A673 (cell line): ENCODE measurements around the gene SF3B1. TPM values are rescaled to one million over a fixed set of nuclear protein-coding genes. Genes with fewer than 3 reads are reported as not detected.

Experiments
- BruUV-seq: library from RNA; stranded (reverse); fragments of 400-500 nt; replicated peaks from 2 replicates; lab custom pipeline; 2021; lab: Mats Ljungman, UMichigan
- CTCF ChIA-PET: fragments of 300-600 bp; sonication (Branson Sonifier 250); formaldehyde crosslinking; loops from one replicate; lab custom pipeline; 2022; ENCODE audit warnings: antibody characterized with exemption; lab: Charles Lee
- POLR2A ChIA-PET: fragments of 300-600 bp; sonication (Branson Sonifier 250); formaldehyde crosslinking; loops from one replicate; lab custom pipeline; 2022; ENCODE audit warnings: antibody characterized with exemption; ENCODE audit not compliant: low non-redundant PET; lab: Charles Lee
- DNase-seq: peaks from one replicate; pipeline ENCODE4 v3.0.0-alpha.2; 2015; ENCODE audit warnings: low spot score
- H3K27ac ChIP-seq: fragments of 200-600 bp; sonication (generic); 2 replicates; pipeline ENCODE4 v1.5.1; 2016; ENCODE audit warnings: mixed run types, low read depth, mild to moderate bottlenecking, mixed read lengths, antibody characterized with exemption, low read length; ENCODE audit not compliant: poor library complexity, severe bottlenecking
- H3K27me3 ChIP-seq: fragments of 200-600 bp; sonication (generic); replicated peaks from 2 replicates; pipeline ENCODE4 v1.6.1; 2017; ENCODE audit warnings: mixed run types, low read depth, mild to moderate bottlenecking, mixed read lengths, antibody characterized with exemption, low read length; ENCODE audit not compliant: insufficient read depth, poor library complexity
- H3K36me3 ChIP-seq: fragments of 200-600 bp; sonication (generic); 2 replicates; pipeline ENCODE4 v1.6.1; 2016; ENCODE audit warnings: mixed run types, mild to moderate bottlenecking, mixed read lengths, antibody characterized with exemption, low read length; ENCODE audit not compliant: insufficient read depth, poor library complexity, severe bottlenecking
- H3K4me1 ChIP-seq: fragments of 200-600 bp; sonication (generic); 2 replicates; pipeline ENCODE4 v1.6.1; 2017; ENCODE audit warnings: mixed run types, mild to moderate bottlenecking, mixed read lengths, antibody characterized with exemption, low read length; ENCODE audit not compliant: insufficient read depth, poor library complexity, severe bottlenecking
- H3K4me3 ChIP-seq: fragments of 200-600 bp; sonication (generic); 2 replicates; pipeline ENCODE4 v1.5.1; 2016; ENCODE audit warnings: low read depth, mixed run types, mild to moderate bottlenecking, mixed read lengths, low read length; ENCODE audit not compliant: poor library complexity, severe bottlenecking
- H3K9me3 ChIP-seq: fragments of 200-600 bp; sonication (generic); 2 replicates; pipeline ENCODE4 v1.6.1; 2016; ENCODE audit warnings: mixed run types, low read depth, mild to moderate bottlenecking, mixed read lengths, antibody characterized with exemption, low read length; ENCODE audit not compliant: poor library complexity, severe bottlenecking
- EZH2 ChIP-seq: fragments of 200-600 bp; sonication (generic); IDR thresholded peaks from 2 replicates; pipeline ENCODE4 v1.6.1; 2017; ENCODE audit warnings: borderline replicate concordance, low read depth, mild to moderate bottlenecking, mixed read lengths, antibody characterized with exemption, low read length; ENCODE audit not compliant: poor library complexity, severe bottlenecking
- intact Hi-C: fragments of 100-400 bp; cut with micrococcal nuclease; formaldehyde crosslinking; loops from one replicate; pipeline ENCODE4 v1.10.0; 2022; ENCODE audit not compliant: unreplicated experiment
- total RNA-seq: library from RNA; stranded (reverse); gene quantifications from 2 replicates; pipeline ENCODE4 v1.2.3, GENCODE V29; 2021
- TF ChIP-seq, protein P1 (sequence below): fragments of 300-800, 200-600 bp; sonication (generic); conservative IDR thresholded peaks from 2 replicates; pipeline ENCODE4 v1.5.1; 2017; ENCODE audit warnings: low read depth, mild to moderate bottlenecking, antibody characterized with exemption, low read length, moderate library complexity, mixed read lengths

Gene SF3B1
- total RNA-seq, 1 experiment from 2014 or later, result 287 TPM

- H3K27me3 ChIP-seq, result no peaks in the 10 kb centered on the region
- no peak for TF ChIP-seq EZH2
- TF ChIP-seq, protein P1, sequence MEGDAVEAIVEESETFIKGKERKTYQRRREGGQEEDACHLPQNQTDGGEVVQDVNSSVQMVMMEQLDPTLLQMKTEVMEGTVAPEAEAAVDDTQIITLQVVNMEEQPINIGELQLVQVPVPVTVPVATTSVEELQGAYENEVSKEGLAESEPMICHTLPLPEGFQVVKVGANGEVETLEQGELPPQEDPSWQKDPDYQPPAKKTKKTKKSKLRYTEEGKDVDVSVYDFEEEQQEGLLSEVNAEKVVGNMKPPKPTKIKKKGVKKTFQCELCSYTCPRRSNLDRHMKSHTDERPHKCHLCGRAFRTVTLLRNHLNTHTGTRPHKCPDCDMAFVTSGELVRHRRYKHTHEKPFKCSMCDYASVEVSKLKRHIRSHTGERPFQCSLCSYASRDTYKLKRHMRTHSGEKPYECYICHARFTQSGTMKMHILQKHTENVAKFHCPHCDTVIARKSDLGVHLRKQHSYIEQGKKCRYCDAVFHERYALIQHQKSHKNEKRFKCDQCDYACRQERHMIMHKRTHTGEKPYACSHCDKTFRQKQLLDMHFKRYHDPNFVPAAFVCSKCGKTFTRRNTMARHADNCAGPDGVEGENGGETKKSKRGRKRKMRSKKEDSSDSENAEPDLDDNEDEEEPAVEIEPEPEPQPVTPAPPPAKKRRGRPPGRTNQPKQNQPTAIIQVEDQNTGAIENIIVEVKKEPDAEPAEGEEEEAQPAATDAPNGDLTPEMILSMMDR, result no peak
- no peak for DNase-seq
- peaks cover 14% of the 10 kb centered on the region for H3K36me3 ChIP-seq
- ChIA-PET POLR2A (no interaction called here), CTCF (no interaction called here)
- H3K9me3 ChIP-seq, result no peaks in the 10 kb centered on the region
- H3K4me3 ChIP-seq, result no peak overlapping the region
- H3K27ac ChIP-seq, result no peak overlapping the region
- BruUV-seq, result no TSS peak
- H3K4me1 ChIP-seq, result no peaks in the 10 kb centered on the region
- intact Hi-C loops, result no loop called here
These were observed 43.0 kb upstream of the SF3B1 start for GRCh38 chr2:197477797-197478196.

GRCh38 chr2:197472166-197472565 lies 37.3 kb upstream of the SF3B1 start:
- Histone ChIP-seq H3K27me3 (no peaks in the 10 kb centered on the region), H3K4me3 (no peak overlapping the region), H3K36me3 (peaks cover 16% of the 10 kb centered on the region), H3K27ac (no peak overlapping the region), H3K9me3 (no peaks in the 10 kb centered on the region), H3K4me1 (no peaks in the 10 kb centered on the region)
- TF ChIP-seq, protein P1, result no peak
- no peak for TF ChIP-seq EZH2
- CTCF ChIA-PET, result no interaction called here
- no TSS peak for BruUV-seq
- intact Hi-C loops, result no loop called here
- POLR2A ChIA-PET, result no interaction called here
- DNase-seq, result no peak

GRCh38 chr2:197464175-197464574 lies 29.3 kb upstream of the SF3B1 start:
- POLR2A ChIA-PET, result no interaction called here
- BruUV-seq, result no TSS peak
- no peaks in the 10 kb centered on the region for H3K27me3 ChIP-seq

More at GRCh38 chr2:197464175-197464574, 29.3 kb upstream of the SF3B1 start:
- intact Hi-C loops, result no loop called here
- Histone ChIP-seq H3K36me3 (peaks cover 18% of the 10 kb centered on the region), H3K4me1 (no peaks in the 10 kb centered on the region), H3K9me3 (no peaks in the 10 kb centered on the region), H3K4me3 (no peak overlapping the region), H3K27ac (no peak overlapping the region)
- no peak for TF ChIP-seq EZH2
- TF ChIP-seq, protein P1, result no peak
- DNase-seq, result no peak
- CTCF ChIA-PET, result no interaction called here
